ENCODE measurements around the gene NOTCH2.
"Not testable (repeated sequence)": the region's sequence is repeated elsewhere in the genome, so short reads cannot be mapped to it uniquely, and the experiment has no call there.

DNA sequence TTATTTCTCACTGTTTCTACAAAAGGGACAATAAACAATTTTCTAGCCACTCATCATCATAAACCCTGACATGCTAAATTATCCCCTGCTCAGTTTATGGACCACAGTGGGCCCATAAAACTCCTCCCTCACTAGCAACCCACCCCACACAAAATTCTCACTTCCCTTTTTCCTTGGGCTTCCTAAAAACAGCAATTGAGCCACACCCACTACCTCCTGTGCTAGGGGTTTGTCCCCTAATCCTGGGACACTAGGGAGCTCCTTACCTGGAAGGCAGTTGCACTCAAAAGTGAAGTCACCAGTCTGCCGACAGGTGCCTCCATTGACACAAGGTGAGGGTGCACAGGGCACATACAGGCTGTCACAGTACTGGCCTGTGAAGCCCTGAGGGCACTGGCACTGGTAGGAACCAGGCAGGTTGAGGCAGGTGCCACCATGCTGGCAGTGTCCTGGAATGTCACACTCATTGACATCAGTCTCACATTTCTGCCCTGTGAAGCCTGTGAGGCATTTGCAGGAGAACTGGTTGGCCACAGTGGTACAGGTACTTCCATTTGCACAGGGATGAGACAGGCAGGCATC, 72.6 kb downstream of the NOTCH2 start:
- not testable (repeated sequence) for TF ChIP-seq CTCF (IDR thresholded peaks at IDR 0.05); EZH2 (IDR thresholded peaks at IDR 0.05; ENCODE audit: borderline replicate concordance, insufficient read depth, low read depth, low read length, poor library complexity, severe bottlenecking)
